Measurements from ENCODE around the gene NPDC1.
"Not testable (repeated sequence)": the region's sequence is repeated elsewhere in the genome, so short reads cannot be mapped to it uniquely, and the experiment has no call there.

NPDC1 gene

GRCh38 chr9:137011156-137011555 is 34.8 kb downstream of the NPDC1 start:
- DNase-seq (ENCODE audit: low read depth): no peak

- no peak for DNase-seq (ENCODE audit: low read depth)
Measured at GRCh38 chr9:137009938-137010732, 35.8 kb downstream of the NPDC1 start.

GRCh38 chr9:137009217-137009616 is 36.8 kb downstream of the NPDC1 start:
- DNase-seq (ENCODE audit: low read depth): no peak

GRCh38 chr9:137008312-137008711 is 37.7 kb downstream of the NPDC1 start:
- no peak for DNase-seq (ENCODE audit: low read depth)

- no peak for DNase-seq (ENCODE audit: low read depth)
Measured at GRCh38 chr9:137007816-137008270, 38.1 kb downstream of the NPDC1 start.

GRCh38 chr9:137007108-137007815 is 38.7 kb downstream of the NPDC1 start:
- no peak for DNase-seq (ENCODE audit: low read depth)

- no peak for DNase-seq (ENCODE audit: low read depth)
Measured at GRCh38 chr9:137006116-137007003, 39.6 kb downstream of the NPDC1 start.

- not testable (repeated sequence) for DNase-seq (ENCODE audit: low read depth)
Measured at GRCh38 chr9:137004285-137004684, 41.7 kb downstream of the NPDC1 start.

GRCh38 chr9:137002646-137003041 is 43.3 kb downstream of the NPDC1 start:
- no peak for DNase-seq (ENCODE audit: low read depth)

GRCh38 chr9:137001857-137002645 is 43.9 kb downstream of the NPDC1 start:
- DNase-seq (ENCODE audit: low read depth): no peak

- no peak for DNase-seq (ENCODE audit: low read depth)
Measured at GRCh38 chr9:137000177-137000930, 45.6 kb downstream of the NPDC1 start.

GRCh38 chr9:136997830-136998234 is 48.1 kb downstream of the NPDC1 start:
- no peak for DNase-seq (ENCODE audit: low read depth)

- DNase-seq (ENCODE audit: low read depth): no peak
Measured at GRCh38 chr9:136997371-136997770, 48.6 kb downstream of the NPDC1 start.

- no peak for DNase-seq (ENCODE audit: low read depth)
Measured at GRCh38 chr9:136996361-136997292, 49.4 kb downstream of the NPDC1 start, which contains the start of gene CLIC3. Gene CLIC3 (minus strand): TSS chr9:136996568. CDS start chr9:136996543, 25 bp downstream.

GRCh38 chr9:136995772-136996311 is 50.1 kb downstream of the NPDC1 start:
- no peak for DNase-seq (ENCODE audit: low read depth)

GRCh38 chr9:136995362-136995761 is 50.6 kb downstream of the NPDC1 start:
- DNase-seq (ENCODE audit: low read depth): no peak

GRCh38 chr9:136994888-136995230 is 51.1 kb downstream of the NPDC1 start:
- no peak for DNase-seq (ENCODE audit: low read depth)

GRCh38 chr9:136994180-136994887 is 51.6 kb downstream of the NPDC1 start:
- DNase-seq (ENCODE audit: low read depth): no peak
